Karpas-422 (cell line): ENCODE results near the gene OTOA. TPM values are rescaled to one million over a fixed set of nuclear protein-coding genes. Genes with fewer than 3 reads are reported as not detected.
"Not testable (repeated sequence)": the region's sequence is repeated elsewhere in the genome, so short reads cannot be mapped to it uniquely, and the experiment has no call there.

ENCODE experiments used
- DNase-seq: peaks from one replicate; pipeline ENCODE4 v3.0.0-alpha.2; 2015
- H2AFZ ChIP-seq: fragments of 200-600 bp; sonication (generic); 2 replicates; pipeline ENCODE4 v1.6.1; 2014; ENCODE audit warnings: antibody characterized with exemption, low read length, mixed read lengths
- H3K27ac ChIP-seq: fragments of 200-600 bp; sonication (generic); 2 replicates; pipeline ENCODE4 v1.5.1; 2014; ENCODE audit warnings: mild to moderate bottlenecking, low read length, moderate library complexity
- H3K27me3 ChIP-seq: fragments of 200-600 bp; sonication (generic); 2 replicates; pipeline ENCODE4 v1.6.1; 2014; ENCODE audit warnings: low read length, mixed read lengths
- H3K36me3 ChIP-seq: fragments of 200-600 bp; sonication (generic); 2 replicates; pipeline ENCODE4 v1.6.1; 2014; ENCODE audit warnings: low read length, mixed read lengths; ENCODE audit not compliant: insufficient read depth
- H3K4me1 ChIP-seq: fragments of 200-600 bp; sonication (generic); 2 replicates; pipeline ENCODE4 v1.6.1; 2014; ENCODE audit warnings: mild to moderate bottlenecking, low read length, mixed read lengths
- H3K4me2 ChIP-seq: fragments of 200-600 bp; sonication (generic); 2 replicates; pipeline ENCODE4 v1.6.1; 2014; ENCODE audit warnings: low read length, low read depth, mild to moderate bottlenecking; ENCODE audit not compliant: poor library complexity, severe bottlenecking
- H3K4me3 ChIP-seq: fragments of 200-600 bp; sonication (generic); 2 replicates; pipeline ENCODE4 v1.5.1; 2014; ENCODE audit warnings: mild to moderate bottlenecking, antibody characterized with exemption, low read length, mixed read lengths
- H3K79me2 ChIP-seq: fragments of 200-600 bp; sonication (generic); 2 replicates; pipeline ENCODE4 v1.6.1; 2014; ENCODE audit warnings: mild to moderate bottlenecking, low read length, mixed read lengths
- H3K9ac ChIP-seq: fragments of 200-600 bp; sonication (generic); 2 replicates; pipeline ENCODE4 v1.6.0; 2014; ENCODE audit warnings: low read length
- H3K9me2 ChIP-seq: fragments of 200-600 bp; sonication (generic), shearing (Covaris generic); replicated peaks from 2 replicates; pipeline ENCODE4 v1.6.0; 2014; ENCODE audit warnings: mild to moderate bottlenecking, low read length, moderate library complexity; ENCODE audit not compliant: insufficient read depth
- H3K9me3 ChIP-seq: fragments of 300-700, 200-600 bp; sonication (generic); 2 replicates; pipeline ENCODE4 v1.6.1; 2014; ENCODE audit warnings: low read length, mixed read lengths
- H4K20me1 ChIP-seq: fragments of 200-600 bp; sonication (generic); 2 replicates; pipeline ENCODE4 v1.6.1; 2014; ENCODE audit warnings: mild to moderate bottlenecking, antibody characterized with exemption, low read length, low read depth; ENCODE audit not compliant: insufficient read depth
- total RNA-seq: library from RNA; depleted of rRNA; stranded (reverse); fragments of >200 nt; shearing (Covaris generic); gene quantifications from 2 replicates; pipeline ENCODE4 v1.2.3, GENCODE V29; 2014; ENCODE audit warnings: low replicate concordance

Gene OTOA
- total RNA-seq, 1 experiment from 2014 or later = not detected

DNA sequence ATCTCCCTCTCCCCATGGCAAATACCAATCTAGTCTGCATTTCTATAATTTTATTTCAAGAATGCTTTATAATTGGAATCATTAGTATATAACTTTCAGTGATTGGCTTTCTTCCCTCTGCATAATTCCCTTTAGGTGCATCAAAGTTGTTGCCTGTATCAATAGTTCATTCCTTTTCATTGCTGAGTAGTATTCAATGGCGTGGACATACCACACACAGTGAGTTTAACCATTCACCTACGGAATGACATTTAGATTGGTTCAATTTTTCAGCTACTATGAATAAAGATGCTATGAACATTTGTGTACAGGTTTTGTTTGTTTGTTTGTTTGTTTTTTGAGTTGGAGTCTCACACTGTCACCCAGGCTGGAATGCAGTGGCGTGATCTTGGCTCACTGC, 9.7 kb downstream of the OTOA start:
- Histone ChIP-seq H3K27me3 (no peaks in the 10 kb centered on the region), H3K36me3 (no peaks in the 10 kb centered on the region), H3K9me2 (no peaks in the 10 kb centered on the region), H4K20me1 (no peaks in the 10 kb centered on the region), H3K27ac (no peak overlapping the region), H3K9me3 (peaks cover 4% of the 10 kb centered on the region; the same call in 1 of the 2 replicates), H3K9ac (no peak overlapping the region), H2AFZ (no peak overlapping the region), H3K79me2 (no peaks in the 10 kb centered on the region), H3K4me3 (no peak overlapping the region), H3K4me2 (no peak overlapping the region), H3K4me1 (no peaks in the 10 kb centered on the region)
- no peak for DNase-seq

- H3K27ac ChIP-seq, H3K9ac ChIP-seq, H3K4me2 ChIP-seq, H3K27me3 ChIP-seq, H3K9me2 ChIP-seq, H3K4me3 ChIP-seq, H3K9me3 ChIP-seq, H3K4me1 ChIP-seq, H3K36me3 ChIP-seq, H3K79me2 ChIP-seq, DNase-seq, H4K20me1 ChIP-seq, H2AFZ ChIP-seq: not testable (repeated sequence)
Measured at GRCh38 chr16:21674456-21674855, 10.7 kb downstream of the OTOA start.

GRCh38 chr16:21680714-21681113, 16.9 kb downstream of the OTOA start:
- H3K36me3 ChIP-seq, H3K4me3 ChIP-seq, H3K4me1 ChIP-seq, H3K9me3 ChIP-seq, H3K27me3 ChIP-seq, H3K9ac ChIP-seq, DNase-seq, H4K20me1 ChIP-seq, H3K4me2 ChIP-seq, H2AFZ ChIP-seq, H3K9me2 ChIP-seq, H3K79me2 ChIP-seq, H3K27ac ChIP-seq: not testable (repeated sequence)

GRCh38 chr16:21683184-21683583, 19.4 kb downstream of the OTOA start:
- H3K36me3 ChIP-seq = no peaks in the 10 kb centered on the region
- H3K79me2 ChIP-seq = no peaks in the 10 kb centered on the region
- no peaks in the 10 kb centered on the region for H3K9me3 ChIP-seq
- H3K4me1 ChIP-seq = peaks cover 3% of the 10 kb centered on the region; the same call in 1 of the 2 replicates
- no peaks in the 10 kb centered on the region for H3K27me3 ChIP-seq
- H3K9me2 ChIP-seq = no peaks in the 10 kb centered on the region
- H3K4me2 ChIP-seq = no peak overlapping the region
- DNase-seq = no peak
- H3K27ac ChIP-seq = no peak overlapping the region
- no peak overlapping the region for H3K9ac ChIP-seq
- H2AFZ ChIP-seq = no peak overlapping the region
- no peaks in the 10 kb centered on the region for H4K20me1 ChIP-seq
- no peak overlapping the region for H3K4me3 ChIP-seq

- Histone ChIP-seq H3K27ac (no peak overlapping the region), H2AFZ (no peak overlapping the region), H3K4me3 (no peak overlapping the region), H3K4me1 (peaks cover 3% of the 10 kb centered on the region; the same call in 1 of the 2 replicates), H3K9me2 (no peaks in the 10 kb centered on the region), H3K36me3 (no peaks in the 10 kb centered on the region), H3K79me2 (no peaks in the 10 kb centered on the region), H3K9ac (no peak overlapping the region), H3K4me2 (no peak overlapping the region), H3K9me3 (no peaks in the 10 kb centered on the region), H4K20me1 (no peaks in the 10 kb centered on the region), H3K27me3 (no peaks in the 10 kb centered on the region)
- peak; percentile 86 for DNase-seq
Measured at GRCh38 chr16:21684199-21684598, 20.4 kb downstream of the OTOA start.

DNA sequence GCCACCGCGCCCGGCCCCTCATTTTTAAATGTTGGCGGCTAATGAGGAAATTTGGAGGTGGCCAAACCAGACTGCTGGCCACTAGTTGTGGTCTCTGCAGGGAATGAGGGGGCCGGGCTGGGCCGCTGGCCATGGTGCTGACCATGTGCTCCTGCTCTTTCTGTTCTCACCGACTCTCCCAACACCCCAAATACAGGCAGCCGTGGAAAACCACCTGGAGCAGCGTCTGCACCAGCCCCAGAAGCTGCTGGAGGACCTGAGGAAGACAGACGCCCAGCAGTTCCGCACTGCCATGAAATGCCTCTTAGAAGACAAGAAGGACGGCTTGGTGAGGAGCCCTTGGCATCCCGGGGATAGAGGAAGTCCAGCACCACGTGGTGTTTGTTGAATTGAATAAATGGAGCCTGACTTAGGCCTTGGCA, 21.3 kb downstream of the OTOA start:
- no peaks in the 10 kb centered on the region for H3K9me2 ChIP-seq
- H2AFZ ChIP-seq = no peak overlapping the region
- no peak for DNase-seq
- H3K27me3 ChIP-seq = no peaks in the 10 kb centered on the region
- H3K36me3 ChIP-seq = no peaks in the 10 kb centered on the region
- H3K4me1 ChIP-seq = peaks cover 3% of the 10 kb centered on the region; the same call in 1 of the 2 replicates
- H3K79me2 ChIP-seq = no peaks in the 10 kb centered on the region
- no peaks in the 10 kb centered on the region for H3K9me3 ChIP-seq
- no peak overlapping the region for H3K27ac ChIP-seq
- H3K4me2 ChIP-seq = no peak overlapping the region
- no peak overlapping the region for H3K4me3 ChIP-seq
- H3K9ac ChIP-seq = no peak overlapping the region
- no peaks in the 10 kb centered on the region for H4K20me1 ChIP-seq

DNA sequence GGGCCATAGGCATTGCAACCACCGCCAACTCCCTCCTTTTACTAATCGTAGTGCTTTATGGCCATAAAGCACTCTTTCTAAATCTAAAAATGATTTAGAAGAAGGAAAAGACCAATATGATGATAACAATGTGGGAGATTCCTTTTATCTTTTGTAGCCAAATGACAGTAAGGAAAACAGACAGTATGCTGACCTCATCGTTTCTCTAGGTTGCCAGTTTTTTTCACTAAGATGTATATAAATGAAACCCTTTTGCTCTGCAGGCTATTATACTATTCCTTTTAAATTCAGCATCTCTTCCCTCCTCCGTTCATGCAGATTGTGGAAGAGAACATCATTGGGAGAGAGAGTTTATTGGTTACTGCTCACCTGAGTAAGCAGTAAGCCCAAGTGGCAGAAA, 25.3 kb downstream of the OTOA start:
- Histone ChIP-seq H4K20me1 (no peaks in the 10 kb centered on the region), H3K9ac (no peak overlapping the region), H3K9me2 (no peaks in the 10 kb centered on the region), H3K27ac (no peak overlapping the region), H3K4me1 (peaks cover under 1% of the 10 kb centered on the region; the same call in 1 of the 2 replicates), H3K79me2 (no peaks in the 10 kb centered on the region), H3K9me3 (no peaks in the 10 kb centered on the region), H3K36me3 (no peaks in the 10 kb centered on the region), H3K4me2 (no peak overlapping the region), H3K27me3 (no peaks in the 10 kb centered on the region), H3K4me3 (no peak overlapping the region), H2AFZ (no peak overlapping the region)
- DNase-seq = no peak

- not testable (repeated sequence) for H3K79me2 ChIP-seq, H3K36me3 ChIP-seq, H3K9me3 ChIP-seq, H3K4me3 ChIP-seq, H3K9ac ChIP-seq, DNase-seq, H3K27me3 ChIP-seq, H3K4me1 ChIP-seq, H3K27ac ChIP-seq, H3K9me2 ChIP-seq, H4K20me1 ChIP-seq, H2AFZ ChIP-seq, H3K4me2 ChIP-seq
Measured at GRCh38 chr16:21690967-21691366, 27.2 kb downstream of the OTOA start.

DNA sequence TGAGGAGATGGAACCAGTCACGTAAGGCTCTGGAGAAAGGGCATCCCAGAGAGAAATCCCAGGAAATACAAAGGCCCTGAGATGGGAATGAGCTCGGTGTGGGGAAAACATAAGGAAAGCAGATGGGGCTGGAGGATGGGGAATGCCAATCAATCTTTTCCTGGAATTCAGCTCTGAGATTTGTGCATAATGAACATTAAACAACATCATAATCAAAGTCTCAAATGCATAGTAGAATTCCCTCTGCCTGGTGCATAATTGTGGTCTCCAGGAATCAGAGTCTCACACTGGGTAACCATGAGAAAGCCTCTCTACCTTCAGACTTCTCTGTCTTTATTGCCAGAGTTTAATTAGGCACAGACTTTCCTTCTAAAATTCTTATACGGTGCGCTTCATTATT, 30.8 kb downstream of the OTOA start:
- DNase-seq = no peak
- Histone ChIP-seq H3K9ac (no peak overlapping the region), H2AFZ (no peak overlapping the region), H4K20me1 (no peaks in the 10 kb centered on the region), H3K27ac (no peak overlapping the region), H3K4me1 (no peaks in the 10 kb centered on the region), H3K79me2 (no peaks in the 10 kb centered on the region), H3K36me3 (no peaks in the 10 kb centered on the region), H3K9me2 (no peaks in the 10 kb centered on the region), H3K27me3 (no peaks in the 10 kb centered on the region), H3K4me3 (no peak overlapping the region), H3K4me2 (no peak overlapping the region), H3K9me3 (no peaks in the 10 kb centered on the region)
